Measurements from ENCODE around the gene SAP30.

The SAP30 gene

GRCh38 chr4:173367285-173367684 lies 3.5 kb upstream of the SAP30 start:
- no peak for DNase-seq (ENCODE audit: low read depth in 2 of 2)

GRCh38 chr4:173367946-173368345 lies 2.8 kb upstream of the SAP30 start:
- no peak for DNase-seq (ENCODE audit: low read depth in 2 of 2)

DNA sequence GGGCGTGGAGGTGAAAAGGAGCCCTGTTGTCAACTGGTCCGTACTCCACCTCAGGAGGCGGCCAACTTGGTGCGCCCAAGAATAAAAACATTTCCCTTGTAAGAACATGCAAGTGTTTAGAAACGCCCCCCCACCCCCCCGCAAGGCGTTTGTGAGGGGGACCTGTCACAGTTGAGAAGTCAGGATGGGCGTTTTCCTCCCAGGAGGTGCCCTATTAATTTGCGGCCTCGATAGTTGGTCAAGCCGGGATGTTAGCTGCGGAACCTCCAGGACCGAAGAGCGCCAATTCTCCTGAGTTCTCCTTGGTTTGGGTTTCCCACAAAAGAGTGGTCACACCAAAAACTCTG lies 651 bp upstream of the SAP30 start:
- DNase-seq (ENCODE audit: low read depth in 2 of 2) = no peak

DNA sequence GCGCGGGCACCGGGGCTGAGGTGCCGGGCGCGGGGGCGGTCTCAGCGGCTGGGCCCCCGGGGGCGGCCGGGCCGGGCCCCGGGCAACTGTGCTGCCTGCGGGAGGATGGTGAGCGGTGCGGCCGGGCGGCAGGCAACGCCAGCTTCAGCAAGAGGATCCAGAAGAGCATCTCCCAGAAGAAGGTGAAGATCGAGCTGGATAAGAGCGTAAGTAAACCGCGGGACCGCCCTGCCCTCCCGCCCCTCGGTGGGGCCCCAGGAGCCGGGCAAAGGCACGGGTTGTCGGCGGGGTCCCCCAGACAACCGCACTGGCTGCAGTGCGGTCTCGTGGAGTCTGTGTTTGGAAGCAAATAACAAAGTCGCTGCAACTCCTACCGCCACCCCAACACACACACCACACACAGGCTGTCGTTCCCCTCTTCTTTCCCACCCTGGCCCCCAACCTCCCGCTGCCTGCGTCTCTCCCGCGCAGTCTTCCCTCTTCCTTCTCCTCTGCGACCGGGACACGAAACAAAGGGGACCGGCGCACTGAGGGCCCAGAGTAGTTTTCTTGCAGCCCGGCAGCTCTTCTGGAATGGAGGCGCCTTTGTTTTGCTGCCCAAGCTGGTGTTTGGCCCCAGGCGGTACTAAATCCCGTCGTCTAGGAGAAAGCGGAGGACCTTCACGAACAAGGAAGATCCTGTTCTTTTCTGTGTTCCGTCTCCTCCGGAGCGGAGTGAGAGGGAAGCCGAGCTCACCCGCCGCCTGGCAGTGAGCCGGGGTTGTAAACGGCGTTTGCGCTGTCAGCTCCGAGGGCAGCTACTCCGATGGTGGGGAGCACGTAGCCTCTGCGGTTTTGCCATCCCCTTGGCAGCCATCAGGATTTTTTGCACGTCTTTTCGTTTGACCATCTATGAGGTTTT lies 788 bp downstream of the SAP30 start:
- peak; percentile 43 to 45 for DNase-seq (ENCODE audit: low read depth in 2 of 2)

DNA sequence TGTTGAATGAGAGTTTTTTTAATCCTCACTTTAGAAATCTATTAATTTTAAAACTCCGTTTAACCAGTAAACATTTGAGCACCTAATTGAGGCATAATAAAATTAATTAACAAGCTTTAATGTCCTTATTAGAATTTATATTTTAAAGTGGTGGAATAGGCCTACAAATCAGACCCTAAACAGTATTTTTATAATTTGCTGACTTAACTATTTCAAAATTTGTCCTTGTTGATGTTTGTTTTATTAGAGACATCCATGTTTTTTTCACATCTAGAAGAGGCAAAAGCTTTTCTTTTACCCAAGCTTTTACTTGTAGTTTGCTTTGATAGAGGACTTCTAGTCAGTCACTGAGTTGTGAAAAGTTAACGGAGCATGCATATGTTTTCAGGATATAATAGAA lies 3.8 kb downstream of the SAP30 start:
- no peak for DNase-seq (ENCODE audit: low read depth in 2 of 2)

DNA sequence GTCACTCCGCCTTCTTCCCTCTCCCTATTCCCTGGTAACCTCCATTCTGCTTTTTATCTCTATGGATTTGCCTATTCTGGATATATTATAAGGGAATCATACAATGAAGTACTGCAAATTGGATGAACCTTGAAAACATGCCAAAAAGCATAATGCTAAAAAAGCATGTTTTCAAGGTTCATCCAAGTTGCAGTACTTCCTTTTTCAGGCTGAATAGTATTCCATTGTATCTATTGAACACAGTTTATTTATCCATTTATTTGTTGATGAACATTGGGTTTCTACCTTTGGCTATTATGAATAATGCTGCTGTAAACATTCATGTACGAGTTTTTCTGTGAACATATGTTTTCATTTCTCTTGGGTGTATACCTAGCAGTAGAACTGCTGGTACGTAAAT lies 9.2 kb downstream of the SAP30 start:
- DNase-seq (ENCODE audit: low read depth in 2 of 2) = no peak

- DNase-seq (ENCODE audit: low read depth in 2 of 2) = no peak
Observed at GRCh38 chr4:173380987-173381386, 10.2 kb downstream of the SAP30 start.

DNA sequence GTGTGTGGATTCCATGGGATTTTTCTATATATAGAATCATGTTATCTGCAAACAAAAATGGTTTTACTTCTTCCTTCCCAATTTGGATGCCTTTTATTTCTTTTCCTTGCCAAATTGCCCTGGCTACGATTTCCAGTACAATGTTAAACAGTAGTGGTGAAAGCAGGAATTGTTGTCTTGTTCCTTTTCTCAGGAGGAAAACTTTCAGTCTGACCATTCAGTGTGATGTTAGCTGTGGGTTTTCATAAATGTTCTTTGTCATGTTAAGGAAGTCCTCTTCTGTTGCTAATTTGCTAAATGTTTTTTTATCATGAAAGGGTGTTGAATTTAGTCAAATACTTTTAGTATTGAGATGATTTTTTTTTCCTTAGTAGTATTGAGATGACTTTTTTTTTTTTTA lies 10.9 kb downstream of the SAP30 start:
- DNase-seq (ENCODE audit: low read depth in 2 of 2) = no peak

- DNase-seq (ENCODE audit: low read depth in 2 of 2) = no peak
Observed at GRCh38 chr4:173382349-173382748, 11.6 kb downstream of the SAP30 start.

DNA sequence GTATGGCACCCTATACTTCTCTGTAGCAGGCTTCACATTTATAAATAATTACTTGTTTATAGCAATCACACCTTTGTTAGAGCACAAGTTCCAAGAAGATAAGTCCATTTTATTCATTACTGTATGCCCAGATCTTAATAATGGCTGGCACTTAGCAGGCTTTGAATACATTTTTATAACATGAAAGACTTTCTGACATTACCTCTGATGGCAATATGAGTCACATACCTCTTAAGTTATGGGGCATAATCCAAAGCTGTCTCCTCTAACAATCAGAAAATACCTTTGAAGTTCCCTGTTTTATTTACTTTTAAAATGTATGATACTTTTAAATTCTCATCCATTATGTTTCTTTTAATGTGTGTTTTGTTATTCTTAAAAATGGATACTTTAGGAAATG lies 16.0 kb downstream of the SAP30 start:
- no peak for DNase-seq (ENCODE audit: low read depth in 2 of 2)

DNA sequence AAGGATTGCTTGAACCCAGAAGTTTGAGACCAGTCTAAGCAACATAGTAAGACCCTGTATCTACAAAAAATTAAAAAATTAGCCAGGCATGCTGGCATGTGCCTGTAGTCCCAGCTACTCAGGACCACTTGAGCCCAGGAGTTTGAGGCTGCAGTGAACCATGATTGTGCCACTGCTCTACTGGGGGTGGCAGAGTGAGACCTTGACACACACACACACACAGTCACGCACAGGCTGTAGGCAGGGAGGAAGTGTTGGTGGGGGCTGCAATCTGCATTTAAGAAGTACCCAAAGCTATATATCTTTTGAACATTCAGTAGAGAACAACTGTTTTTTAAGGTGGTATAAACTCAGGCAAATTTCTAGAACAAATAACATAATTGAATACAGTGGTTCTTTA lies 20.9 kb downstream of the SAP30 start:
- no peak for DNase-seq (ENCODE audit: low read depth in 2 of 2)

GRCh38 chr4:173397604-173398003 lies 26.9 kb downstream of the SAP30 start:
- DNase-seq (ENCODE audit: low read depth in 2 of 2) = no peak

DNA sequence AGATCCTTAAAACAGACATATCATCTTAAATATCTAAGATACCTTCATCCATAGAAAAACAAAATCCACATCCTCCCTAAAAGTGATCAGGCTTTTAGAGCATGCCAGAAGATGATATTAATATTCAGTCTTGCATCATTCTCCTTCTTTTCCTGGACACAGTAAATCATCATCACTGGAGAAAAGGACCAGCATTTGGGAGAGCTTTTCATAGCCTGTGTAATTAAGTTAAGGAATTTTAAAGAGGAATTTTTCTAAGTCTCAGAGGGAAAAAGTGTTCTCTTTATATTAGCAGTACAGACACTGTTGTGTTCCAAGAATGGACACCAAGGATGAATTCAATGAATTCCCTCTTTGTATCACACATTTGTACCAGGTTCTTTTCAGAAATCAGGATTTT lies 27.5 kb downstream of the SAP30 start:
- peak in 1 of 2 experiments; percentile 21 for DNase-seq (ENCODE audit: low read depth in 2 of 2)

- no peak for DNase-seq (ENCODE audit: low read depth in 2 of 2)
Observed at GRCh38 chr4:173398779-173399415, 28.1 kb downstream of the SAP30 start, which contains the start of gene SCRG1. Gene SCRG1, minus strand, starts transcription at chr4:173399116. Its CDS starts 7,702 bp downstream, at chr4:173391414.

DNA sequence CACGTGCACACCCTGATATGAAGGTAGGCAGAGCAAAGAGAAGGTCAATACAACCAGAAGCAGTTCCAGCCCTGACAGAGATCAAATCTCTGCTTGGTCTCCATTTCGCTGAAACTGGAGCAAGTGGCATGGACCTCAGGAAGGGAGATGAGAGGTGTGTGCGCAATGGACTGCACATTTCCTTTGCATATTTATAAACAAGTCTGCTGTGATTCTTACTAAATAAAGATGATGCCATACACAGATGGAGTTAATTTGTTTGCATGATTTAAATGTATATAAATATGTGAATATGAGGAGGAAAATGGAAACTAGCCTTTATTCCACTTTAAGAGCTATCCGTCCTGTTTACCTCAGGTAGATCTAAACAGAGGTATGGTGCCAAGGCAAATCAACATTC lies 30.3 kb downstream of the SAP30 start:
- no peak for DNase-seq (ENCODE audit: low read depth in 2 of 2)

- peak in 1 of 2 experiments; percentile 22 for DNase-seq (ENCODE audit: low read depth in 2 of 2)
Observed at GRCh38 chr4:173403051-173403450, 32.3 kb downstream of the SAP30 start.

DNA sequence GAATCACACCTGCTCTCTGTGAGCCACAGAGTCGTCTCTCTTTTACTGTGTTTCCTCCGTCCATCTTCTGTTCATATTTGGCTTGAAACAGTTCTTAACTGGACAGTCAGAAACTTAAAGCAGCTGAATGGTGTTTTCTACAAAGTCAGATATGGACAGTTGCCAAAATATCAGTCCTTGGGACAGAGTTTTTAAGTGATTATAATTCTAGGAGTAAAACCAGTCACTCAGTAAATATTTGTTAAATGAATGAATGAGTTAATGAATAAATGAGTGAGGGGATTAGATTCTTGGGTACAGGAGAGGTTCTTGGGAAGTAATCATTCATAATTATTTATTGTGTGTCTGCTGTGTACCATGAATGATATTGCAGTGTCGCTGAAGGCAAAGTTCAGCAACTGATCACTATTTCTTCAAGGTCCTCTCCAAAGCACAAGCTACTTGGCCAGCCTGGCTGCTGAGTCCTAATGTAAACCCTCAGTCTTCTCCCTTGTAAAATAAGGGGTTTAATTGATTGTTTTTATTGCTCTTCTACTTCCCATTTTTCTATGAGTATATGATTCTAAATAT lies 33.6 kb downstream of the SAP30 start:
- no peak for DNase-seq (ENCODE audit: low read depth in 2 of 2)

GRCh38 chr4:173405840-173406606 lies 35.3 kb downstream of the SAP30 start:
- DNase-seq (ENCODE audit: low read depth in 2 of 2) = no peak

DNA sequence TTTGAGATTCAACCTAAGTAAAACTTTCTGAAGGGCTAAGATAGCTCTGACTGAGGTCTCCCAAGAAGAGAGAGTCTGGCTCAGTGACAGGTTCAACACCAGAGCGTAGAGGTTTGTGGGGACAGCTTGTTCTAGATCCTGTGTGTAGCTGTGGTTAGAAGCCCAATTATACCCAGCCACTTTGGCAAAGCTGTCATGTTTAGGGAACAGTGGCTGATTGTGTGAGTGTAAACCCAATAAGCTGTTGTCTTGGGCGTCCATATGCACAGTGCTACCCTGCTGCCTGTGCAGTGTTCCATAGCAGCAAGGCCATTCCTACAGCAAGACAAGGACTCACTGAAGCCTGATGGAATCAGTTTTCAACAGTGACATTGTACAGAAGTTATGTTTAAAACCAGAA lies 39.3 kb downstream of the SAP30 start:
- no peak for DNase-seq (ENCODE audit: low read depth in 2 of 2)

GRCh38 chr4:173411106-173411693 lies 40.4 kb downstream of the SAP30 start:
- no peak for DNase-seq (ENCODE audit: low read depth in 2 of 2)

DNA sequence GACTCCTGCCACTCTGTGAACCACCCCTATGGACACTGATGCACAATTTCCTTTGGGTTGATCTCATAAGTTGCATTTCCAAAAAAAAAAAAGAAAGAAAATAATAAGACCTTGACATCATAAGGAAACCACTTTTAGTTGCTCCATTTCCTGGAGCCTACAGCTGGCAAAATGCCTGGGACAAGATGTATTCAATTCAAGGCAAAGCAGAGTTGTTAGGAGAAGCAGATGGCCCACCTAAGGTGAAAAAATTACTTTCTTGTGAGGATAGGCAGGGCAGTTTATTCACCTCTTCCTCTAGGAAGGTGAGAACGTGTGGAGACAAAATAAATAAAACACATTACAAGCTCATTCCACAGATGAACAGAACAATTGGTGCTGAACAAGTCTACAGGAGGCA lies 42.3 kb downstream of the SAP30 start:
- peak; percentile 66 to 69 for DNase-seq (ENCODE audit: low read depth in 2 of 2)

GRCh38 chr4:173414456-173414855 lies 43.7 kb downstream of the SAP30 start:
- DNase-seq (ENCODE audit: low read depth in 2 of 2) = no peak

Data from fibroblast of skin of left quadriceps (primary cell).